Suprapubic skin (tissue), 3 donors: Measurements from ENCODE around the gene ADAMTS7.
"Not testable (repeated sequence)": the region's sequence is repeated elsewhere in the genome, so short reads cannot be mapped to it uniquely, and the experiment has no call there.

Experiments
- POLR2A ChIP-seq, 2 donors: fragments of 450-650 bp; IDR thresholded peaks; one replicate each; pipeline ENCODE4 v1.6.1; 2017; ENCODE audit warnings: antibody characterized with exemption in 2 of 2, mild to moderate bottlenecking in 2 of 2, moderate library complexity in 2 of 2
- TF ChIP-seq, protein P1 (sequence below), 2 donors: fragments of 200-600 bp in 1 of 2; fragments of 450-650 bp in 1 of 2; sonication (generic) in 1 of 2; IDR thresholded peaks; one replicate each; pipeline ENCODE4 v1.5.1; 2016 to 2019; ENCODE audit warnings: antibody characterized with exemption in 2 of 2, mild to moderate bottlenecking in 1 of 2, moderate library complexity in 1 of 2

DNA sequence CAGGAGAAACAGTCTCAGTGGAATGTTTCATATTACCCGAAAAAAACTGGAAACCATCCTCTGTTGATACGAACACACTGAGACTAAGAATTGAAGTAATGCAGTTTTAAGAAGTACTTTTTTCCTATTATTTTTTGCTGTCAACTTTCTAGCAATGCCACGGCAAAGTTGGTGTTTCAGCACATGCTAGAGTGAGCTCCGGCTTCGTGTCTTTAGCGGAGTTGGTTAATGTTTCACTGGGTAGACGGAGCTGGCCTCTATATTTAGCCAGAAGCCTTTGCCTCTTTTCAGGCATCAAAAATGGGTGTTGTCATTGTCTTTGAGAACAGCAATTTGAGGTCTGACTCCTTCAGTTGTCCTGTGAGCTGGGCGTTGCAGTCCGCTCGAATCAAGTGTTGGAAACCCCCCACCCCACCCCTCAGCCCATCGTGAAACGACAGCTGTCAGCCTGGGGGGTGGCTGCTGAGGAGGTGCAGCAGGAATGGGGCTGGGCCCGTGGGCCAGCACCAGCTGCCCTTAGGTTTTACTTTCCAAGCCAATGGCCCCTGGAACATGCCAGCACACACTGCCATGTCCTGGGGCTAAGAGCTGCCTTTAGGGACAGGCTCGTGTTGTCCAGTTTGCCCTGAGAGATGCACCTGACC is 56.5 kb downstream of the ADAMTS7 start:
- TF ChIP-seq, protein P1, sequence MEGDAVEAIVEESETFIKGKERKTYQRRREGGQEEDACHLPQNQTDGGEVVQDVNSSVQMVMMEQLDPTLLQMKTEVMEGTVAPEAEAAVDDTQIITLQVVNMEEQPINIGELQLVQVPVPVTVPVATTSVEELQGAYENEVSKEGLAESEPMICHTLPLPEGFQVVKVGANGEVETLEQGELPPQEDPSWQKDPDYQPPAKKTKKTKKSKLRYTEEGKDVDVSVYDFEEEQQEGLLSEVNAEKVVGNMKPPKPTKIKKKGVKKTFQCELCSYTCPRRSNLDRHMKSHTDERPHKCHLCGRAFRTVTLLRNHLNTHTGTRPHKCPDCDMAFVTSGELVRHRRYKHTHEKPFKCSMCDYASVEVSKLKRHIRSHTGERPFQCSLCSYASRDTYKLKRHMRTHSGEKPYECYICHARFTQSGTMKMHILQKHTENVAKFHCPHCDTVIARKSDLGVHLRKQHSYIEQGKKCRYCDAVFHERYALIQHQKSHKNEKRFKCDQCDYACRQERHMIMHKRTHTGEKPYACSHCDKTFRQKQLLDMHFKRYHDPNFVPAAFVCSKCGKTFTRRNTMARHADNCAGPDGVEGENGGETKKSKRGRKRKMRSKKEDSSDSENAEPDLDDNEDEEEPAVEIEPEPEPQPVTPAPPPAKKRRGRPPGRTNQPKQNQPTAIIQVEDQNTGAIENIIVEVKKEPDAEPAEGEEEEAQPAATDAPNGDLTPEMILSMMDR (IDR thresholded peaks at IDR 0.05) = not testable (repeated sequence)
- not testable (repeated sequence) for TF ChIP-seq POLR2A (IDR thresholded peaks at IDR 0.05)
